HEK293T (cell line): Measurements from ENCODE around the gene RPS19.

Source experiments
- BHLHE40 ChIP-seq: fragments of 450-650 bp; IDR thresholded peaks from 2 replicates; pipeline ENCODE4 v1.6.1; 2016; ENCODE audit warnings: mild to moderate bottlenecking, moderate library complexity, borderline replicate concordance
- NFRKB ChIP-seq: fragments of 450-650 bp; IDR thresholded peaks from 2 replicates; pipeline ENCODE4 v1.6.1; 2016; ENCODE audit warnings: mild to moderate bottlenecking, moderate library complexity
- SP1 ChIP-seq: fragments of 450-650 bp; IDR thresholded peaks from 2 replicates; pipeline ENCODE4 v1.6.1; 2017
- TARDBP ChIP-seq: fragments of 450-650 bp; IDR thresholded peaks from 2 replicates; pipeline ENCODE4 v1.6.1; 2016

DNA sequence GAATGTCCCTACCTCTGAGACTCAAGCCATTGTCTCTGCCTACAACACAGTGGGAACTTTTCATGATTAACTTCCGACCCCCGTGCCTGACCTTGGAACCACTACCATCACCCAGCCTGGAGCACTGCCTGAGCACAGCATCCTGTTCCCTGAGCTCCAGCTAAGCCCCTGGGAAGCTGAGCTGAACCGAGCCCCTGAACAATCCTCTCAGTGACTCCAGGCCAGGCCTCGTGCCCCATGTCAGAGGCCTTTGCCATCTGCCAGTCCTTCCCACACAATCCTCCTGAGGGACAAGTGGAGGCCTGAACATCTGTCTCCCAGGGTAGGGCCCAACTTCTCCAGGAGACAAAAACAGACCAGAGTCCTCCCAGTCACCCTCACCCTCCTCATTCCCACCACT, 46.1 kb upstream of the RPS19 start:
- TF ChIP-seq TARDBP (no peak), BHLHE40 (no peak), NFRKB (no peak), SP1 (no peak)
